HG03571 (cell line): ENCODE measurements around the gene MGRN1.
A peak's percentile ranks its signal among the peaks of the same experiment; 100 is the strongest.
"Not testable (repeated sequence)": the region's sequence is repeated elsewhere in the genome, so short reads cannot be mapped to it uniquely, and the experiment has no call there.

Experiments used
- ATAC-seq: cut with Tn5 transposase; IDR thresholded peaks from one replicate; pipeline ENCODE4 v1.9.1; 2021; ENCODE audit not compliant: unreplicated experiment

MGRN1 gene

GRCh38 chr16:4623593-4623992 lies 1.0 kb upstream of the MGRN1 start:
- no peak for ATAC-seq

DNA sequence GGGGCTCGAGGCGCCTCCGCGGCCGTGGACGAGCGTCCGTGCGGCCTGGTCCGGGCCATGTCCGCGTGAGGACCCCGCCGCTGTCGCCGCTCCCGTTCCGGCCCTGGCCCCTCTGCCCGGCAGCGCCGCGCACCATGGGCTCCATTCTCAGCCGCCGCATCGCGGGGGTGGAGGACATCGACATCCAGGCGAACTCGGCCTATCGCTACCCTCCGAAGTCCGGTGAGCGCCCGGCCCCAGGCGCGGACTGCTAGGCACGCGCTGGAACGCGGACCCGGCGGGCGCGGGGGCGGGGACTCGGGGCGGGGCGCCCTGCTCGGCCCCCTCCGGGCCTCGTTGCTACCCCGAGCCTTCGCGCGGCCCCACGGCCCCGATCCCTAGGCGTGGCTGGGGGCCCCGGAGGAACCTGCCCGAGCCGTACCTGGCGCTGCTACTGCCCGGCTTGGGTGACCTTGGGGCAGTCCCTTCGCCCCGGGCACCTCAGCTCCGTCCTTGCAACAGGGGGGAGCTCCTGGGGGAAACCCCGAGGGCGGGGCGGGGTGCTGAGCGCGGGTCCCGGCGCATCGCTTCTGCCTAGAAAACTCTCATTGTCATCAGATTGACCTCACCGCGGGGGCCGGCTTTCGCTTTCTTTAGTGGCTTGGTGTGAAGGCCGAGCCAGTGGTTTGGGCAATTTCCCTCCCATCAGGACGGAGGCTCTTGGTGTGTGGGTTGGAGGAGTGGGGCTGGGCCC lies 367 bp downstream of the MGRN1 start:
- peak; percentile 46 for ATAC-seq

DNA sequence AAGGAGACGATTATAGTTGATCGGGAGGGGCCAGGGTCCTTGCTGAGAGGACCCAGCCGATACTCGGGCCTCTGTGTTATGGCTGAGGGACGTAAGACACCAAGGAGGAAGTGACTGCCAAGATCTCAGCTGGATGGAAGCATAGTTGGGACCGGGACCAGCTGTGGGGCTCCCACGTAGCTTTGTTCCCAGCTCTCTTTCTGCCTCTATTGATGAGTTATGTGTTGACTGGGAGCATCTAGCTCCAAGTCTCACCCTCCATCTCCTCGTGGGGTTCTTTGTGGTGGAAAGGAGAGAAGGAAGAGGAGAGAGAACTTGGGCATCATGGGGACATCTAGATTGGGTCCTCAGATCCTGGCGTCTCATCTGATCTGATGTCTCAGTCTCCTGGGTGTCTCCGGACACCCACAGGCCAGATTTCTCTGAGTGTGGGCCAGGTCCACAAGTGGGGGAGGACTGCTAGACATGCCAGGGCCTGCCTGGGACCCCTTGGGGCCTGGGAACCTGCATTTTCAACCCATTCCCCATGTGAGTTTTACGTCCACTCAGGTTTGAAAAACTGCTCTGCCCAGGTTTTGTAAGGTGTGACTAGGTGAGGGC lies 1.0 kb downstream of the MGRN1 start:
- peak; percentile 5 for ATAC-seq

- ATAC-seq = no peak
Observed at GRCh38 chr16:4626396-4626795, 1.8 kb downstream of the MGRN1 start.

DNA sequence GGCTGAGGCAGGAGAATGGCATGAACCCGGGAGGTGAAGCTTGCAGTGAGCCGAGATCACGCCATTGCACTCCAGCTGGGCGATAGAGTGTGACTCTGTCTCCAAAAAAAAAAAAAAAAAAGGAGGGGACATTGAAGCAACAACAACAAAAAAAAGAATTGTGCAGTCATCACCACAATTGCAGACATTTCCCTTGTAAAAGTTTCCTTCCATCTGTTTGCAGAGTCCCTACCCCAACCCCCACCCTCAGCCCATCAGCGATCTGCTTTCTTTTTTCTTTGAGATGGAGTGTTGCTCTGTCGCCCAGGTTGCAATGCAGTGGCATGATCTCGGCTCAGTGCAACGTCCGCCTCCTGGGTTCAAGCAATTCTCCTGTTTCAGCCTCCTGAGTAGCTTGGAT lies 3.7 kb downstream of the MGRN1 start:
- ATAC-seq = no peak

DNA sequence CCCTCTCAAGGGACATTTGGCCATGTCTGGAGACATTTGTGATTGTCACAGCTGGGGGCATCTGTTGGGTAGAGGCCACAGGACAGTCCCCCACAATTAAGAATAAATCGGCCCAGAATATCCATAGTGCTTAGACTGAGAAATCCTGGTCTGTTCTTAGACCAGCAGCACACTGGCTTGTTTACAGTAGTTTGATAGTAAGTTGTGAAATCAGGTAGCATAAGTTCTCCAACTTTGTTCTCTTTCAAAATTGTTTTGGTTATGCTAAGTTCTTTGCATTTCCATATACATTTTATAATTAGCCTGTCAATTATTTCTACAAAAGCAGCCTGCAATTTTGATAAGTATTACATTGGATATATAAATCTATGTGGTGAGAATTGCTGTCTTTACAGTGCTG lies 6.8 kb downstream of the MGRN1 start:
- no peak for ATAC-seq

GRCh38 chr16:4633910-4634635 lies 9.4 kb downstream of the MGRN1 start:
- no peak for ATAC-seq

- no peak for ATAC-seq
Observed at GRCh38 chr16:4634768-4635167, 10.1 kb downstream of the MGRN1 start.

DNA sequence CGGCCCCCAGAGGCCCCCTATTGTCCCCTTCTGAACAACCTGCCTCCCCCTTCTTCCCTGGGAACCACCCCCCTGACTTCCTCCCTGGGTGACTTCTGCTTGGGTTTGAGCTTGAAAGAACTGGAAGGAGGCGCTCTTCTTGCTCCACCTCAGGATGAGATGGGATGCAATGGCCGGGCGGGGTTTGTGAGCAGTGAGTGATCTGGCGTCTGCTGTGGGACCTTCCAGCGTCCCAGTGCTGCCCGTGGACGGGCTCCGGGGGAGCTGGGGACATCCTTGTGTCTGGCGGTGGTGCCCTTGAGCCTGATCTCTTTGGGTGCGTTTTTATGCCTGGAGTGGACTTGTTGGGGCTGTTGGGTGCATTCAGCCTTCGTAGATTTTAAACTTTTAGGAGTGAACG lies 11.6 kb downstream of the MGRN1 start:
- no peak for ATAC-seq

- ATAC-seq = no peak
Observed at GRCh38 chr16:4637501-4638166, 13.0 kb downstream of the MGRN1 start.

DNA sequence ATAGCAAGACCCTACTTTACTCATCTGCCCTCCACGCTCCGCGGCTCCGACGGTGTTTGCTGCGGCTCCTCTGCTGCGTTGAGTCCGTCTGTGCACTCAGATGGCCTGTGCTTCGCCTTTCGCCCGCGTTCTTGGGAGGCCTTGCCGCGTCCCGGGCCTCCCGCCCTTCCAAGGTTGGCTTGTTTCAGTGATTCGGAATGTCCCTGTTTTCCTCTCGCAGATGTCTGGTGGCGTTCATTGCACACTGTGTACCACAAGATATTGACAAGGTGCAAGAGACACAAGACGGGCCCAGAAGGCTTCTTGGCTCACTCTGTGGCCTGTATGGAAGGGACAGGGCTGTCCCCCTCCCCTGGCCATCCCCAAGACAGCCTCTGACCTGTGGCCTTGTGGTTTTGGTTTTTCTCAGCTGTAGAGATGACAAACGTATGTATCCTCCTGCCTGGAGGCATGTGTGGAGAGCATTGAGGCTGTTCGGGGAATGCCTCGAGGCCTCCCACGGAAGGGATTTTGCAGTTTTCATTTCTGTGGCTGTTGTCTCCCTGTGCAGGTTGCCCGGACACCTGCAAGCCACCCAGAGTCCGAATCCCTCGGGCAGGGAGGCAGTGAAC lies 15.4 kb downstream of the MGRN1 start:
- no peak for ATAC-seq

GRCh38 chr16:4640572-4641305 lies 16.1 kb downstream of the MGRN1 start:
- no peak for ATAC-seq

DNA sequence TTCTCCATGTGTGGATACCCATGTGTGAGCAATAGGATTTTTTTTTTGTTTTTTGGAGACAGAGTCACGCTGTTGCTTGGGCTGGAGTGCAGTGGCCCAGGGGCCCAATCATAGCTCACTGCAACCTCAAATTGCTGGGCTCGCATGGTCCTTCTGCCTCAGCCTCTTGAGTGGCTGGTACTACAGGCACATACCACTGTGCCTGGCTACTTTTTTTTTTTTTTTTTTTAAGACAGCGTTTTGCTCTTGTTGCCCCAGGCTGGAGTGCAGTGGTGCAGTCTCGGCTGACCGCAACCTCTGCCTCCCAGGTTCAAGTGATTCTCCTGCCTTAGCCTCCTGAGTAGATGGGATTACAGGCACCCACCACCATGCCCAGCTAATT lies 16.7 kb downstream of the MGRN1 start:
- ATAC-seq = no peak

- no peak for ATAC-seq
Observed at GRCh38 chr16:4641895-4642294, 17.3 kb downstream of the MGRN1 start.

DNA sequence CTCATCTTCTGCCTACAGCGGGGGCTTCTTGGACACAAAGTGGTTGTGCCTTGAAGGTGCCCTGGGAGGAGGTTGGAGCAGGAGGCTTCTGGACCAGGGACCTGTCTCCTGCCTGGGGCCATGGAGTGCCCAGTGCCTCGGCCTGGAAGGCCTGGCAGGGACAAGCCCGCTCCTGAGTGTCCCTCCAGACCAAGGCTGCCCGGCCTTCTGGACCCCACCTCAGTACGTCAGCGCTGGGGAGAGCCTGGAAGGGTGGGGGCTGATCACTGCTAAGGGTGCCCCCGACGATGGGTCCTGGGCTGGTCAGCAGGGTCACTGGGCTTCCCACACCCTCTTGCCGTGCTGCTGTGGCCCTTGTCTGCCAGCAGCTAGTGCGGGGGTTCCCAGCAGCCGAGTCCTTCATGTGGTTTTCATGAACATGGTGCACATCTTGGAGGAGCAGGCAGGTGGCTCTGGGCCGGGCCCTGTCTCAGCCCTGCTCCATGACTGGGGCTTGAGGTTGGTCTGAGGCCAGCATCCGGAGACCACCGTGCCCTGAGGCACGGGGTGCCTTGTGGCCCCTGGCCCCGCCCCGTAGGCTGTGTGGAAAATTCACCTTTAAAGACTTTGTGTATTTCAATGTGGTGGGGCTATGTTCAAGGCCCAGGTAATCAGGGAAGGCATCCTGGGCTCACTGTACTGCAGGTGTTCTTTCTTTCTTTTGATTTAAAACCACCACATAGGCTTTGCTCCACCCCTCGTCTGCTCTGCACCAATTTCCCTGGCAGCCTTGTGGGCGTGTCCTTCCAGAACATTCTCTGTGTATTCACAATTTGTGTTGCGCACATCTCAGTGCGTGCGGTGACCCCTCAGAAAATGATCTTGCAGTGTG lies 22.4 kb downstream of the MGRN1 start:
- ATAC-seq = no peak

DNA sequence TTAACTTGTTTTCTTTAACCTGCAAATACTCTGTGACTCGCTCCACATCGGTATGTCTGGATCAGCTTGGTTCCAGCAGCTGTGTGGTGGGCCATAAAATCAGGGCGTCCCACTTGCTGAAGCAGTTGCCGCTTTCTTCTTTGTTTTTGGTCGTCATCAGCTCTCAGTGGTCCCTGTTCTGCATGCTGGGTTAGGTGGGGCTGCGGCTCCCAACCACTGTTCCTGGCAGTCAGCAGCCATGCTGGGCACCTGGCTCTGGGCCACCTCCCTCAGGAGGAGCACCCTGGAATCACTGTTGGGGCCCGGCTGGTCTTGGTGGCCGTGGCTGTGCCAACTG lies 23.0 kb downstream of the MGRN1 start:
- no peak for ATAC-seq

- ATAC-seq = no peak
Observed at GRCh38 chr16:4648917-4649316, 24.3 kb downstream of the MGRN1 start.

DNA sequence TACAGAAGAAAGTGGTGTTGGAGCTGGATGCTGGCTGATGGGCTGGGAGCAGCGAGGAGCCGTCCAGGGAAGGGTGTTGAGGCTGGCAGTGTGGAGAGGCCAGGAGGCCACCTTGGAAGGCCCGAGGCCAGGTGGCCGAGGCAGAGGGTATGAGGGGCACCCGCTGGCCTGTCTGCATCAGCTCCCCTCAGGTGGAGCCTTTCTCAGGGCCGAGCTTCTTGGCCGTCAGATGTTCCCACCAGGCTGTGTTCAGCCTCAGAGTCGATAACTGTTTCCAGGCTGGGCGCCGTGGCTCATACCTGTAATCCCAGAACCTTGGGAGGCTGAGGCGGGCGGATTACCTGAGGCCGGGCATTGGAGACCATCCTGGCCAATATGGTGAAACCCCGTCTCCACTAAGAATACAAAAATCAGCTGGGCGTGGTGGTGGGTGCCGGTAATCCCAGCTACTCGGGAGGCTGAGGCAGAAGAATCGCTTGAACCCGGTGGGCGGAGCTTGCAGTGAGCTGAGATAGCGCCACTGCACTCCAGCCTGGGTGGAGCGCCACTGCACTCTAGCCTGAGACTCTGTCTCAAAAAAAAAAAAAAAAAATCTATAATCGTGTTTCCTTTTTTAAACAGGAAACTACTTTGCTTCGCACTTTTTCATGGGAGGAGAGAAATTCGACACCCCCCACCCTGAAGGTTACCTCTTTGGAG lies 25.3 kb downstream of the MGRN1 start:
- ATAC-seq = no peak

- ATAC-seq = not testable (repeated sequence)
Observed at GRCh38 chr16:4650443-4651074, 25.9 kb downstream of the MGRN1 start.
